SK-N-SH (cell line): Measurements from ENCODE around the gene PLET1.

Experiments
- CTCF ChIP-seq: fragments of 200-600 bp; sonication (generic); IDR thresholded peaks from 2 replicates; pipeline ENCODE4 v1.6.1; 2017; ENCODE audit warnings: antibody characterized with exemption, mild to moderate bottlenecking, moderate library complexity
- GABPA ChIP-seq: IDR thresholded peaks from 2 replicates; pipeline ENCODE4 v1.4.0; 2012; ENCODE audit warnings: low read depth, mild to moderate bottlenecking
- MAX ChIP-seq: IDR thresholded peaks from 2 replicates; pipeline ENCODE4 v1.4.0; 2012; ENCODE audit warnings: low read depth
- PBX3 ChIP-seq: IDR thresholded peaks from 2 replicates; pipeline ENCODE4; 2012
- POLR2AphosphoS5 ChIP-seq: IDR thresholded peaks from 2 replicates; pipeline ENCODE4 v1.6.1; 2012; ENCODE audit warnings: low read depth, low read length
- RFX5 ChIP-seq: IDR thresholded peaks from 2 replicates; pipeline ENCODE4 v1.6.1; 2012; ENCODE audit warnings: mild to moderate bottlenecking, improper control_type of control experiment, low read length
- SMC3 ChIP-seq: IDR thresholded peaks from 2 replicates; pipeline ENCODE4 v1.6.1; 2012; ENCODE audit warnings: low read depth, low read length, improper control_type of control experiment
- TAF1 ChIP-seq: IDR thresholded peaks from 2 replicates; pipeline ENCODE4 v1.6.1; 2012; ENCODE audit warnings: low read depth, mild to moderate bottlenecking, low read length, moderate library complexity, borderline replicate concordance
- USF1 ChIP-seq: IDR thresholded peaks from 2 replicates; pipeline ENCODE4 v1.4.0; 2012; ENCODE audit warnings: low read depth, borderline replicate concordance
- YY1 ChIP-seq: IDR thresholded peaks from 2 replicates; pipeline ENCODE4 v1.4.0; 2012; ENCODE audit warnings: low read depth, mild to moderate bottlenecking

- TF ChIP-seq SMC3 (peak; percentile 87), MAX (no peak), GABPA (no peak), CTCF (peak; percentile 64), USF1 (no peak), RFX5 (no peak), TAF1 (no peak), YY1 (no peak), PBX3 (no peak), POLR2AphosphoS5 (no peak)
Observed at GRCh38 chr11:112279901-112280267, 19.2 kb upstream of the PLET1 start.
